Muscle of back (tissue), 11 donors: ENCODE measurements around the gene RELL2. TPM values are rescaled to one million over a fixed set of nuclear protein-coding genes. Genes with fewer than 3 reads are reported as not detected.

Source experiments
- DNase-seq, 3 donors: peaks; one replicate each; pipeline versions ENCODE4 v3.0.0 to v3.0.0-alpha.2; 2013
- polyA plus RNA-seq, 10 donors: library from polyadenylated mRNA; unstranded; fragments of 120-200 nt; gene quantifications; one replicate each; pipeline ENCODE4 v1.2.1, GENCODE V29; 2013; ENCODE audit not compliant: insufficient read length in 10 of 10

Gene RELL2
- polyA plus RNA-seq, 10 donors = 0.19 to 0.90 (median 0.23) TPM

GRCh38 chr5:141674747-141675146, 38.0 kb downstream of the RELL2 start:
- DNase-seq = no peak

- DNase-seq = no peak
These were observed 38.9 kb downstream of the RELL2 start for GRCh38 chr5:141675672-141676071.

- DNase-seq = no peak
These were observed 40.6 kb downstream of the RELL2 start for GRCh38 chr5:141677415-141677814.

GRCh38 chr5:141680178-141680577, 43.4 kb downstream of the RELL2 start:
- DNase-seq = no peak

GRCh38 chr5:141680751-141681201, 44.0 kb downstream of the RELL2 start:
- DNase-seq = peak in 2 of 3 donors; percentile 22 to 73

GRCh38 chr5:141681295-141681694, 44.5 kb downstream of the RELL2 start:
- no peak for DNase-seq

GRCh38 chr5:141681695-141682641, 45.2 kb downstream of the RELL2 start, which contains the start of gene ARAP3:
Gene ARAP3 (minus strand): TSS chr5:141682230. CDS start chr5:141680486, 1,744 bp downstream.
- DNase-seq = peak; percentile 35 to 76 (median 65)

GRCh38 chr5:141683596-141684141, 46.9 kb downstream of the RELL2 start:
- DNase-seq = no peak

- DNase-seq = no peak
These were observed 48.8 kb downstream of the RELL2 start for GRCh38 chr5:141685591-141685990.

- DNase-seq = no peak
These were observed 50.0 kb downstream of the RELL2 start for GRCh38 chr5:141686648-141687416.

Other genes starting within 250 kb of the RELL2 start
- gene PCDHGB4, start 249.3 kb upstream of the RELL2 start, polyA plus RNA-seq = 1 to 10 TPM; 1.7 to 3.9 (median 2.5) TPM
- gene PCDHGA8, start 244.4 kb upstream of the RELL2 start, polyA plus RNA-seq = under 1 TPM; 0.43 to 0.83 (median 0.57) TPM
- gene PCDHGB5, start 239.1 kb upstream of the RELL2 start, polyA plus RNA-seq = 1 to 10 TPM; 2.5 to 7.0 (median 4.1) TPM
- gene PCDHGA9, start 234.2 kb upstream of the RELL2 start, polyA plus RNA-seq = 1 to 10 TPM; 3.4 to 5.3 (median 3.8) TPM
- 1 to 10 TPM; 2.7 to 6.8 (median 4.3) TPM for gene PCDHGB6, start 229.0 kb upstream of the RELL2 start, polyA plus RNA-seq
- gene PCDHGA10, start 224.0 kb upstream of the RELL2 start, polyA plus RNA-seq = 1 to 10 TPM; 1.2 to 2.8 (median 1.8) TPM
- gene PCDHGB7, start 219.3 kb upstream of the RELL2 start, polyA plus RNA-seq = 10 to 100 TPM in 1 of 10 donors, 1 to 10 TPM in 9; 7.4 to 11.7 (median 8.2) TPM
- gene PCDHGA11, start 215.9 kb upstream of the RELL2 start, polyA plus RNA-seq = 1 to 10 TPM; 2.9 to 4.8 (median 3.3) TPM
- 1 to 10 TPM; 1.2 to 3.1 (median 2.3) TPM for gene PCDHGA12, start 206.5 kb upstream of the RELL2 start, polyA plus RNA-seq
- 100 to 1,000 TPM in 8 of 10 donors, 10 to 100 TPM in 2; 95.8 to 177 (median 115) TPM for gene PCDHGC3, start 161.0 kb upstream of the RELL2 start, polyA plus RNA-seq
- 1 to 10 TPM in 9 of 10 donors, under 1 TPM in 1; 0.93 to 2.2 (median 1.6) TPM for gene PCDHGC4, start 152.0 kb upstream of the RELL2 start, polyA plus RNA-seq
- gene PCDHGC5, start 147.9 kb upstream of the RELL2 start, polyA plus RNA-seq = 1 to 10 TPM in 1 of 10 donors, under 1 TPM in 9; 0.25 to 1.4 (median 0.44) TPM
- gene DIAPH1, start 18.0 kb upstream of the RELL2 start, polyA plus RNA-seq = 10 to 100 TPM; 24.3 to 34.3 (median 27.6) TPM
- 10 to 100 TPM; 42.3 to 60.5 (median 55.2) TPM for gene HDAC3, start 148 bp upstream of the RELL2 start, polyA plus RNA-seq
- gene FCHSD1, start 14.4 kb downstream of the RELL2 start, polyA plus RNA-seq = 10 to 100 TPM in 2 of 10 donors, 1 to 10 TPM in 8; 3.6 to 11.5 (median 8.0) TPM
- gene ARAP3, start 45.2 kb downstream of the RELL2 start, polyA plus RNA-seq = 10 to 100 TPM; 10.0 to 18.3 (median 14.4) TPM
- gene PCDH1, start 241.4 kb downstream of the RELL2 start, polyA plus RNA-seq = 10 to 100 TPM; 13.0 to 22.4 (median 15.3) TPM